NCI-H187 treated with DMSO at 0.1 percent for 48 hours (cell line): Measurements from ENCODE around the gene FAM3A.
"Not testable (repeated sequence)": the region's sequence is repeated elsewhere in the genome, so short reads cannot be mapped to it uniquely, and the experiment has no call there.

ENCODE experiments used
- DNase-seq: peaks from one replicate; lab custom pipeline; 2025; lab: John Stamatoyannopoulos, UW

FAM3A gene, protein sequence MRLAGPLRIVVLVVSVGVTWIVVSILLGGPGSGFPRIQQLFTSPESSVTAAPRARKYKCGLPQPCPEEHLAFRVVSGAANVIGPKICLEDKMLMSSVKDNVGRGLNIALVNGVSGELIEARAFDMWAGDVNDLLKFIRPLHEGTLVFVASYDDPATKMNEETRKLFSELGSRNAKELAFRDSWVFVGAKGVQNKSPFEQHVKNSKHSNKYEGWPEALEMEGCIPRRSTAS

GRCh38 chrX:154515966-154516655, at the start of gene FAM3A:
TSS of gene FAM3A (minus strand) at chrX:154516232. CDS start at chrX:154515772, 460 bp downstream.
- peak; percentile 72 for DNase-seq

GRCh38 chrX:154562295-154562694, 46.3 kb upstream of the FAM3A start:
- DNase-seq, result not testable (repeated sequence)

GRCh38 chrX:154560326-154560725, 44.3 kb upstream of the FAM3A start:
- DNase-seq, result not testable (repeated sequence)

DNA sequence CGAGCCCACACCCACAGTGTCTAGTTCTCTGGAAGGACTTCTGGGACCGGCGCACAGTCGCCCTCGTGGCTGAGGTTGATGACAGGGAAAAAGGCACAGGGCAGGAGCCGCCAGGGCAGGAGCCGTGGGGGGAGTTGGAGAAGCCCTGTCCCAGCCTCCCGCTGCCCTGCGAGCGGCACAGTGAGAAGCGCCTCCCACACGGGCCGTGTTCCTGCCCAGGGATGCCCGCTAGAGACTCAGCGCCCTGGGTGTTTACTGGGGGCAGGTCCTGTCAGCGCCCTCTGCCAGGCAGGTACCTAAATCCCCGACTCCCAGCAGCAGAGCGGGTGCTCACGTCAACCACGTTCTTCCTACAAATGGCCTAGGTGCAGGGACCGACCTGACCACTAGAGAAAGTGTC, 42.9 kb upstream of the FAM3A start:
- not testable (repeated sequence) for DNase-seq

DNA sequence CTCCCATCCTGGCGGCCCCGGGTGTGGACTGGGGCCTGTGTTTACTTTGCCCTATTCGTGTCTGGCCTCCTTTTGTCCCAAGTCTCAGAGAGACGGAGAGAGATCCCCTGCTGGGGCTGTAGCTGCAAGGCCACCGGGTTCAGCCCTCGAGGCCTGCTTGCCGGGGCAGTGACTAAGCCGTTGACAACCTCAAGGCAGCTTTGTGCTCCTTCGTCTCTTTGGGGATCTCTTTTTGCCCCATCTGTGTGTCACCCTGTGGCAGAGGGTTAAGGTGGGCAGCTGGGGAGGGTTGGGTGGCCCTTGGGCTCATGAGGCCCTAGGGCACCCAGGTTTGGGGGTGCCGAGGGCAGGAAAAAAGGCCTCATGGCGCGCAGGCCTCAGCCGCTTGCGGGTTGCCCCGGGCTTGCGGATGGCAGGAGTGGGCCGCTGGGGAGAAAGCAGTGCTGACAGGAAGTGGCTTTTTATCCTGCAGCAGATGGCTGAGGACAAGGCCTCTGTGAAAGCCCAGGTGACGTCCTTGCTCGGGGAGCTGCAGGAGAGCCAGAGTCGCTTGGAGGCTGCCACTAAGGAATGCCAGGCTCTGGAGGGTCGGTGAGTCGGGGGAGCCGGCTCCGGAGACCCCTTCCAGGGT, 42.1 kb upstream of the FAM3A start:
- DNase-seq, result not testable (repeated sequence)

- not testable (repeated sequence) for DNase-seq
These were observed 36.2 kb upstream of the FAM3A start for GRCh38 chrX:154552112-154552806.

DNA sequence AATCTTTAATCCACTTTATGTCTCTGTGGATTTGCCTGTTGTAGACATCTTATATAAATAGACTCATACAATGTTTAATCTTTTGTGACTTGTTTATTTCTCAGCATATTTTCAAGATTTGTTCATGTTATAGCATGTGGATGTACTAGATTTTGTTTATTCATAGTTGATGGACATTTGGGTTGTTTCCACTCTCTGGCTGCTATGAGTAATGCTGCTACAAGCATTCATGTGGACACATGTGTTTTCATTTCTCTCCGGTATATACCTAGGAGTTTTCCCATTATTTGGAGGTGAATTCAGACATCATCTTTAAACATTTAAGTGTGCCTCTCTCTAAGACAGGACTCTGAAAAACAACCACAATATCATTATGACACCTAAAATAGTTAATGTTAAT, 33.7 kb upstream of the FAM3A start:
- DNase-seq, result no peak

DNA sequence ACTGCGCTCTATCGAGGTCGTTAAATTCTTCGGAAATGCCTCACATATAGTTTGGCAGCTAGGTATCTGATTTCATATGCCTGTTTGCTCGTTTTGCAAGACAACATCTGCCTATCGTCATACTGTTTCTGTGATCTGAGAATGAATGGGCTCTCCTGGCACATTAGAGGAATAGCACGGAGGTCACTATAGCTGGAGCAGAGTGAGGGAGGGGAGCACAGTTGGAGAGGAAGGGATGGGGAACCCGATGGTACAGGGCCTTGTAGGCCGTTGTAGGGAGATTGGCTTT, 31.9 kb upstream of the FAM3A start:
- no peak for DNase-seq

GRCh38 chrX:154547245-154548027, 31.4 kb upstream of the FAM3A start, which contains the start of gene IKBKG:
TSS of gene IKBKG (plus strand) at chrX:154547620. CDS start at chrX:154552003, 4,383 bp downstream.
- DNase-seq, result peak; percentile 59

- DNase-seq, result no peak
These were observed 30.6 kb upstream of the FAM3A start, which contains the start of gene G6PD for GRCh38 chrX:154546354-154547244. TSS of gene G6PD (minus strand) at chrX:154546846. CDS start at chrX:154546155, 691 bp downstream.

- no peak for DNase-seq
These were observed 29.7 kb upstream of the FAM3A start for GRCh38 chrX:154545673-154546274.

DNA sequence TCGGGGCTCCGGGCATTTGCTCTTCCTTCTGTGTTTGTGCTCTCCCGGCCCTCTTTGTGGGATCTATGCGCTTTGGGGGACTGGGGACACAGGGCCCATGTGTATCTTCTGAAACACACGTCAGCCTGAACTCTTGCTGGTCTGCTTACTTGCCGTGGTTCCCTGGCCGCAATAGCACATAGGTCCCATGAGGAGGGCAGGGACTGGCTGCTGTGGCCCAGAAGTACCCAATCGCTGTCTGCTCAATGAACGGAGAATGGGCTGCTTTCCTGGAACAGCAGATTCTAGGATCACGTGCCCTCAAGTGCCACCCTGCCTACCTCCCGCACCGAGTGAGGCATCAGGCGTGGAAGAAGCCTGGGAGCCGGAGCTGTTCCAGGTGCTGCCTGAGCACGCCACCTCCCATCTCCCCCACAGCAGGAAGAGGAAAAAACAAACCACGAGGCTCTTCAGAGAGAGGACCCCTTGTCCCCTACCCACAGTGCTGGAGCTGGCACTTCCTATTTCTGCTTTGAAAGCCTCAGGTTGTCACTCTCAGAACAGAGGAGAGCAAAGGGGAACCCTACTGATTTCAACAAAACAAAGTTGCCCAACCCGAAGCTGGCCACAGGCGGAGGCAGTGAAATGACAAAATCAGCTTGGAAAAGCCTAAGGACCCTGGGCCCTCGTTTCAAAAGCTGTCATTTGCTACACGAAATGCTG, 26.8 kb upstream of the FAM3A start:
- no peak for DNase-seq

DNA sequence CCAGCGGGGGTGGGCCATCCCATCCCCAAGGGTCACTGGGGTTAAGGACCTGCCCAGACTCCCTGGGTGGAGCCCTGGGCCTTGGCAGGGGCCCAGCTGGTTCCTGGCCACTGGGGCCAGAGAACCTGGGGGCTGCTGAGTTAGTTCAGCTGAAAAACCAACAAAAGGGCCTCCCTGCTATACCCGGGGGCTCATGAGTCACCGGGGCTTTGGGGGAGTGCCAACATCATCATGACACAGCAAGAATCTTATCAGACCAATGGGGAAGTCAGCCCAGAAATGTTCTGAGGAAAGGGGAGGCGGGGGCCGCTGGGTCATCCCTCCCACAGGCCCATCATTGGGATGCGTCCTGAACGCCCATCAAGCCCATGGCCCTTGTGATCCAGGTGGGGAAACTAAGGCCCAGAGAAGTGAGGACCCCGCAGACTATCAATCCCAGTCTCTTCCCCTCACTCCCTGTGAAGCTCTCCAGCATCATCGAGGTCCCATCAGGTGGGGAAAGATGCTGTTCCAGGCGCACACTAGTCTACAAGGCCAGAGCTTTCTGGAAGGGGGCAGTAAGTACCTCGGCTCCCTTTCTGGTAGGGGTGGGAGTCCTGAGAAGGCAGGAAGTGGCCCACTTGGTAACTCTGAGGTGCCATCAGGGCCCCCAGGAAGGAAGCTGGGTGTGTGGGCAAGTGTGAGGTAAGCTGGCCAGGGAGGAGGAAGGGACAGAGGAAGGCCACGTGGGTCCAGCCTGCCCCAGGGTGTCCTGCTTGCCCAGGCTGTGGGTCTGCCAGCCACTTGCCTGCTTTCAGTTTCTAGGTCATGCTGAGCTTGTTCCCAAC, 26.1 kb upstream of the FAM3A start:
- DNase-seq, result no peak

- DNase-seq, result no peak
These were observed 25.5 kb upstream of the FAM3A start for GRCh38 chrX:154541589-154541895.

DNA sequence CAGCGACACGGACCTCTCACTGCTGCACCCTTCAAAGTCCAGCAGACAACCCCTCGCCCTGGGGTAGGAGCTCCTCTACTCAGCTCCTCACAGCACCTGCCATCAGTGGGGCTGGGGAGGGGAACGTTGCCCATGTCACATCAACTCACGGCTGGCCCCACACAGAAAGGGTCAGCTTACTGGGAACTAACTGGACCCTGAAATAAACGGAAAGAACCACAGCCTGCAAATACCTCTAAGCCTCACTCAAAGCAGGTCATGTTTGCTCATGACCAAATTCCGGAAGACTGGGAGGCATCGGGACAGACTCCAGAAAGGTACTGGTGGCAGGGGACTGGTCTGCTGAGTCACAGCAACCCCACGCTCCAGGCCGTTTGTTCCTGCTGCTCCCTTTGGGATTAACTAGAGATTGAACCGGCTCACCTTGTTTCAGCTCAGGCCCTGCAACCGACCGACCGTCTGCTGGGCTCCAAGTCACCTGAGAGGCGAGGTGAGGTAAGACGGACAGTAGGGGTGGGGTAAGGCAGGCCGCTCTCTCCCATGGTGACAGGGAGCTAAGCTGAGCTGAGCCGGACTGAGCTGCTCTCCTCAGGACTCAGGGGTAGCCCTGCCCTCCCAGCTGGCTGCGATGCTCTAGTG, 25.0 kb upstream of the FAM3A start:
- DNase-seq, result no peak

- DNase-seq, result not testable (repeated sequence)
These were observed 24.3 kb upstream of the FAM3A start for GRCh38 chrX:154540365-154540764.

GRCh38 chrX:154539077-154539476, 23.0 kb upstream of the FAM3A start:
- no peak for DNase-seq

DNA sequence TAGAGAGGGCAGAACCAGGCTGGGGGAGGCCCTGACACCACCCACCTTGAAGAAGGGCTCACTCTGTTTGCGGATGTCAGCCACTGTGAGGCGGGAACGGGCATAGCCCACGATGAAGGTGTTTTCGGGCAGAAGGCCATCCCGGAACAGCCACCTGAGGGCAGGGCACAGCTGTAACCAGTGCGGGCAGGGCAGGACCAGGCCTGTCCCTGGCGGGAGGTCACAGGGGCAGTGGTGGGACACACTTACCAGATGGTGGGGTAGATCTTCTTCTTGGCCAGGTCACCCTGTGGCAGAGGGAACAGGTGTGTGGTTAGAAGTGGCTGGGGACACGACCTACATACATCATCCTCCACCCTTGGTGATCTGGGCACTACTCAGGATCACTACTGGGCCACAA, 19.9 kb upstream of the FAM3A start:
- DNase-seq, result no peak
